Muscle layer of colon (tissue), 2 donors: ENCODE data around the gene PARD3B.

ENCODE experiments used
- H3K27ac ChIP-seq: one replicate; pipeline ENCODE4 v1.7.0; 2013; ENCODE audit warnings: low read depth, mild to moderate bottlenecking, low read length, moderate library complexity
- H3K27me3 ChIP-seq, 2 donors: one replicate each; pipeline ENCODE4 v1.7.0; 2013; ENCODE audit warnings: low read length in 2 of 2, mild to moderate bottlenecking in 2 of 2; ENCODE audit not compliant: insufficient read depth in 2 of 2, control insufficient read depth in 1 of 2
- H3K36me3 ChIP-seq: one replicate; pipeline ENCODE4 v1.7.0; 2013; ENCODE audit warnings: mild to moderate bottlenecking, low read length; ENCODE audit not compliant: insufficient read depth
- H3K4me1 ChIP-seq: one replicate; pipeline ENCODE4 v1.7.0; 2013; ENCODE audit warnings: mild to moderate bottlenecking, low read length; ENCODE audit not compliant: insufficient read depth
- H3K4me3 ChIP-seq, 2 donors: one replicate each; pipeline ENCODE4 v1.7.0; 2013; ENCODE audit warnings: low read length in 2 of 2, low read depth in 1 of 2, mild to moderate bottlenecking in 1 of 2, moderate library complexity in 1 of 2
- H3K9ac ChIP-seq: one replicate; pipeline ENCODE4 v1.7.0; 2013; ENCODE audit warnings: low read length
- H3K9me3 ChIP-seq: one replicate; pipeline ENCODE4 v1.7.0; 2013; ENCODE audit warnings: mild to moderate bottlenecking, low read length
- donor health status: abdominal sarcoma.
- donor health status: Adenocarcinoma of cecum.

PARD3B gene

GRCh38 chr2:204901591-204901990 is 356.3 kb downstream of the PARD3B start:
- H3K4me1 ChIP-seq: peaks cover 12% of the 10 kb centered on the region
- no peak overlapping the region for H3K9ac ChIP-seq
- H3K27ac ChIP-seq: no peak overlapping the region
- no peaks in the 10 kb centered on the region for H3K36me3 ChIP-seq
- H3K27me3 ChIP-seq: no peaks in the 10 kb centered on the region
- H3K9me3 ChIP-seq: no peaks in the 10 kb centered on the region
- no peak overlapping the region for H3K4me3 ChIP-seq

GRCh38 chr2:204909791-204910190 is 364.5 kb downstream of the PARD3B start:
- Histone ChIP-seq H3K27me3 (no peaks in the 10 kb centered on the region), H3K27ac (no peak overlapping the region), H3K4me3 (no peak overlapping the region), H3K4me1 (peaks cover 12% of the 10 kb centered on the region), H3K36me3 (no peaks in the 10 kb centered on the region), H3K9ac (no peak overlapping the region), H3K9me3 (no peaks in the 10 kb centered on the region)

- Histone ChIP-seq H3K27me3 (no peaks in the 10 kb centered on the region), H3K4me1 (no peaks in the 10 kb centered on the region), H3K9ac (no peak overlapping the region), H3K36me3 (no peaks in the 10 kb centered on the region), H3K27ac (no peak overlapping the region), H3K9me3 (no peaks in the 10 kb centered on the region), H3K4me3 (no peak overlapping the region)
Observed at GRCh38 chr2:204913312-204913711, 368.0 kb downstream of the PARD3B start.

- no peaks in the 10 kb centered on the region for H3K36me3 ChIP-seq
- H3K27me3 ChIP-seq: no peaks in the 10 kb centered on the region
- H3K4me3 ChIP-seq: no peak overlapping the region
- H3K9ac ChIP-seq: no peak overlapping the region
- H3K9me3 ChIP-seq: no peaks in the 10 kb centered on the region
- no peaks in the 10 kb centered on the region for H3K4me1 ChIP-seq
- H3K27ac ChIP-seq: no peak overlapping the region
Observed at GRCh38 chr2:204913854-204914464, 368.7 kb downstream of the PARD3B start.

- no peak overlapping the region for H3K27ac ChIP-seq
- no peaks in the 10 kb centered on the region for H3K9me3 ChIP-seq
- no peaks in the 10 kb centered on the region for H3K27me3 ChIP-seq
- H3K4me1 ChIP-seq: no peaks in the 10 kb centered on the region
- no peak overlapping the region for H3K4me3 ChIP-seq
- H3K36me3 ChIP-seq: no peaks in the 10 kb centered on the region
- no peak overlapping the region for H3K9ac ChIP-seq
Observed at GRCh38 chr2:204914708-204915107, 369.4 kb downstream of the PARD3B start.

- H3K36me3 ChIP-seq: no peaks in the 10 kb centered on the region
- H3K4me1 ChIP-seq: no peaks in the 10 kb centered on the region
- no peak overlapping the region for H3K27ac ChIP-seq
- no peaks in the 10 kb centered on the region for H3K9me3 ChIP-seq
- no peak overlapping the region for H3K4me3 ChIP-seq
- H3K27me3 ChIP-seq: no peaks in the 10 kb centered on the region
- no peak overlapping the region for H3K9ac ChIP-seq
Observed at GRCh38 chr2:204917089-204917701, 371.9 kb downstream of the PARD3B start.

- Histone ChIP-seq H3K9ac (no peak overlapping the region), H3K27ac (no peak overlapping the region), H3K4me1 (no peaks in the 10 kb centered on the region), H3K9me3 (no peaks in the 10 kb centered on the region), H3K27me3 (no peaks in the 10 kb centered on the region), H3K36me3 (no peaks in the 10 kb centered on the region), H3K4me3 (no peak overlapping the region)
Observed at GRCh38 chr2:204920776-204921175, 375.5 kb downstream of the PARD3B start.

- H3K9me3 ChIP-seq: no peaks in the 10 kb centered on the region
- H3K4me3 ChIP-seq: no peak overlapping the region
- H3K27me3 ChIP-seq: no peaks in the 10 kb centered on the region
- H3K36me3 ChIP-seq: no peaks in the 10 kb centered on the region
- no peak overlapping the region for H3K9ac ChIP-seq
- H3K4me1 ChIP-seq: no peaks in the 10 kb centered on the region
- no peak overlapping the region for H3K27ac ChIP-seq
Observed at GRCh38 chr2:204923957-204924356, 378.7 kb downstream of the PARD3B start.

- Histone ChIP-seq H3K9me3 (no peaks in the 10 kb centered on the region), H3K27ac (no peak overlapping the region), H3K9ac (no peak overlapping the region), H3K36me3 (no peaks in the 10 kb centered on the region), H3K4me3 (no peak overlapping the region), H3K27me3 (no peaks in the 10 kb centered on the region), H3K4me1 (peaks cover 4% of the 10 kb centered on the region)
Observed at GRCh38 chr2:204931562-204931961, 386.3 kb downstream of the PARD3B start.

GRCh38 chr2:204933735-204934374 is 388.6 kb downstream of the PARD3B start:
- no peak overlapping the region for H3K4me3 ChIP-seq
- no peaks in the 10 kb centered on the region for H3K36me3 ChIP-seq
- peaks cover 4% of the 10 kb centered on the region for H3K4me1 ChIP-seq
- no peak overlapping the region for H3K27ac ChIP-seq
- no peak overlapping the region for H3K9ac ChIP-seq
- H3K9me3 ChIP-seq: no peaks in the 10 kb centered on the region
- no peaks in the 10 kb centered on the region for H3K27me3 ChIP-seq

GRCh38 chr2:204944927-204945326 is 399.7 kb downstream of the PARD3B start:
- no peaks in the 10 kb centered on the region for H3K36me3 ChIP-seq
- H3K9ac ChIP-seq: no peak overlapping the region
- no peak overlapping the region for H3K4me3 ChIP-seq
- no peak overlapping the region for H3K27ac ChIP-seq
- H3K4me1 ChIP-seq: peaks cover 10% of the 10 kb centered on the region
- H3K9me3 ChIP-seq: no peaks in the 10 kb centered on the region
- no peaks in the 10 kb centered on the region for H3K27me3 ChIP-seq

- no peaks in the 10 kb centered on the region for H3K27me3 ChIP-seq
- H3K9ac ChIP-seq: no peak overlapping the region
- H3K4me1 ChIP-seq: peaks cover 8% of the 10 kb centered on the region
- no peaks in the 10 kb centered on the region for H3K9me3 ChIP-seq
- H3K4me3 ChIP-seq: no peak overlapping the region
- H3K36me3 ChIP-seq: no peaks in the 10 kb centered on the region
- H3K27ac ChIP-seq: no peak overlapping the region
Observed at GRCh38 chr2:204945376-204945775, 400.1 kb downstream of the PARD3B start.
